ENCODE data around the gene LGALS1. TPM values are rescaled to one million over a fixed set of nuclear protein-coding genes. Genes with fewer than 3 reads are reported as not detected.

LGALS1 gene
- total and polyA plus RNA-seq, 9 of the 15 experiments (the other 6 are each of a cell fraction or from before 2014, with no cell fraction given) = 160 to 800 (median 330) TPM

- BruUV-seq (replicated peaks) = no TSS peak
- Histone ChIP-seq H3K4me2 (ENCODE audit: insufficient read depth, low read length) (no peak overlapping the region), H3K79me2 (ENCODE audit: control insufficient read depth, insufficient read depth, low read length) (peaks cover 16% of the 10 kb centered on the region), H3K4me1 (replicated peaks in 1 of 2; ENCODE audit: control insufficient read depth in 2 of 2, insufficient read depth in 2 of 2, low read length in 2 of 2) (peaks cover 2 to 51% of the 10 kb centered on the region in 2 experiments; a peak in 3 of 5 replicates), H3K27me3 (ENCODE audit: control insufficient read depth in 2 of 2, insufficient read depth in 2 of 2, low read length in 2 of 2) (no peaks in the 10 kb centered on the region), H3K27ac (ENCODE audit: extremely low read depth, low read depth, low read length) (no peak overlapping the region), H2AFZ (ENCODE audit: low read depth, low read length) (no peak overlapping the region), H3K9me1 (ENCODE audit: control insufficient read depth, insufficient read depth, low read length) (no peaks in the 10 kb centered on the region), H3K9me3 (replicated peaks; ENCODE audit: control insufficient read depth, insufficient read depth, low read depth, low read length) (no peaks in the 10 kb centered on the region), H4K20me1 (replicated peaks; ENCODE audit: control insufficient read depth, insufficient read depth, low read length) (no peaks in the 10 kb centered on the region), H3K4me3 (no peak overlapping the region), H3K9ac (ENCODE audit: insufficient read depth in 1 of 2, low read depth in 2 of 2, low read length in 2 of 2) (peak overlapping the region in 1 of 2 experiments; percentile 74; a peak in 2 of 4 replicates), H3K36me3 (ENCODE audit: control insufficient read depth, insufficient read depth, low read length) (no peaks in the 10 kb centered on the region)
- DNase-seq (ENCODE audit: extremely low read depth in 1 of 4, low spot score in 3 of 4) (no peak), FAIRE-seq (no peak), ATAC-seq (no peak)
- in situ Hi-C loops (cut with MboI) (no loop called here), intact Hi-C loops (cut with micrococcal nuclease) (no loop called here)
- ChIA-PET POLR2A (interaction anchor here (0.6 to 2.7 kb wide), 3 partner anchors 11 to 138 kb away, joined by 3 to 11 read pairs (median 4); no protein-coding TSS in a partner anchor), CTCF (ENCODE audit: low intra/inter-chr PET ratio) (no interaction called here)
- WGBS (ENCODE audit: insufficient coverage, low coverage, missing lambda C conversion rate) = 83% methylated on average over 12 of the region's 15 CpGs
- peak; percentile 66 for TF ChIP-seq RBM25 (IDR thresholded peaks at IDR 0.05; ENCODE audit: low read depth, low read length, severe bottlenecking)
- TF ChIP-seq DMBX1 (CRISPR knock-in tag; IDR thresholded peaks at IDR 0.05; ENCODE audit: borderline replicate concordance) = no peak
- 0 out of 2 replicates have a peak, but pooled peaks have one; percentile 37 for TF ChIP-seq ZBTB33 (CRISPR knock-in tag; IDR thresholded peaks at IDR 0.05)
- peak in 1 of 2 experiments; percentile 26; a peak in 1 of 4 replicates for TF ChIP-seq KDM1A (IDR thresholded peaks at IDR 0.05)
- TF ChIP-seq FOXJ3 (CRISPR knock-in tag; IDR thresholded peaks at IDR 0.05) = no peak
- peak; percentile 43; the same call in 1 of the 2 replicates for TF ChIP-seq BCOR (IDR thresholded peaks at IDR 0.05)
These were observed 3.1 kb upstream of the LGALS1 start for GRCh38 chr22:37672206-37672919.

Measured in K562 (cell line).